GM12878 (cell line): Measurements from ENCODE around the gene IARS2.

ENCODE experiments used
- SIN3A ChIP-seq: IDR thresholded peaks from 2 replicates; pipeline ENCODE4 v1.6.1; 2012; ENCODE audit warnings: low read depth, low read length, improper control_type of control experiment
- SUZ12 ChIP-seq: fragments of 200-600 bp; sonication (generic); IDR thresholded peaks from one replicate; pipeline ENCODE4 v1.6.1; 2018; ENCODE audit warnings: antibody characterized with exemption, mild to moderate bottlenecking; ENCODE audit not compliant: unreplicated experiment
- TF ChIP-seq, protein P1 (sequence below), 3 experiments: IDR thresholded peaks in 2 of 3; conservative IDR thresholded peaks in 1 of 3; 2 replicates each; pipeline ENCODE4 v1.5.1; 2011; ENCODE audit warnings: low read depth in 3 of 3, low read length in 3 of 3, mild to moderate bottlenecking in 3 of 3, control low read depth in 2 of 3, moderate library complexity in 2 of 3, inconsistent platforms in 1 of 3, mixed read lengths in 1 of 3; ENCODE audit not compliant: control insufficient read depth in 2 of 3, insufficient read depth in 1 of 3; ENCODE audit errors: extremely low read depth in 1 of 3

DNA sequence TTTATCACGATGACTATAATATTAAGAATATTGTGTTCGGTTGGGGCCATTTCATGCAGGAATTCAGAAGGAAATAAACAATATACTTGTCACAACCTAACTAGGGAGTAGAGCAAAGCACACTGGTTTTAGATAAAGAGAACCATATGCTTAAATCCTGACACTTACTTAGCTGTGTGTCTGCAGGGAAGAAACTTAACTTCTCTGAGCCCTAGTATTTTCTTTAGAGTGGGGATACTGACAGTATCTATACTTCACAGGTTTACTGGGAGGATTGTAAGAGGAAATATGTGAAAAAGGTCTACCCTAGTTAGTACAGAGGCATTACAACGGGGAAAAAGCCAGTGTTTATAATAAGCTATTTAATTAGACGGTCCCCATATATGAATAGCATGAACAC lies 72.9 kb downstream of the IARS2 start:
- no peak for TF ChIP-seq SUZ12
- TF ChIP-seq, protein P1, sequence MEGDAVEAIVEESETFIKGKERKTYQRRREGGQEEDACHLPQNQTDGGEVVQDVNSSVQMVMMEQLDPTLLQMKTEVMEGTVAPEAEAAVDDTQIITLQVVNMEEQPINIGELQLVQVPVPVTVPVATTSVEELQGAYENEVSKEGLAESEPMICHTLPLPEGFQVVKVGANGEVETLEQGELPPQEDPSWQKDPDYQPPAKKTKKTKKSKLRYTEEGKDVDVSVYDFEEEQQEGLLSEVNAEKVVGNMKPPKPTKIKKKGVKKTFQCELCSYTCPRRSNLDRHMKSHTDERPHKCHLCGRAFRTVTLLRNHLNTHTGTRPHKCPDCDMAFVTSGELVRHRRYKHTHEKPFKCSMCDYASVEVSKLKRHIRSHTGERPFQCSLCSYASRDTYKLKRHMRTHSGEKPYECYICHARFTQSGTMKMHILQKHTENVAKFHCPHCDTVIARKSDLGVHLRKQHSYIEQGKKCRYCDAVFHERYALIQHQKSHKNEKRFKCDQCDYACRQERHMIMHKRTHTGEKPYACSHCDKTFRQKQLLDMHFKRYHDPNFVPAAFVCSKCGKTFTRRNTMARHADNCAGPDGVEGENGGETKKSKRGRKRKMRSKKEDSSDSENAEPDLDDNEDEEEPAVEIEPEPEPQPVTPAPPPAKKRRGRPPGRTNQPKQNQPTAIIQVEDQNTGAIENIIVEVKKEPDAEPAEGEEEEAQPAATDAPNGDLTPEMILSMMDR (IDR thresholded peaks at IDR 0.05 in 2 of 3, conservative IDR thresholded peaks at IDR 0.05 in 1 of 3; ENCODE audit: control insufficient read depth in 2 of 3, extremely low read depth in 1 of 3, insufficient read depth in 1 of 3, low read depth in 3 of 3, low read length in 3 of 3): no peak
- TF ChIP-seq SIN3A: no peak
